Nephron progenitor cell (in vitro differentiated cells): ENCODE results near the gene SYTL3.

Experiments used
- DNase-seq: peaks from one replicate; pipeline ENCODE4 v3.0.0; 2021
- H3K27ac Mint-ChIP-seq: 2 replicates; pipeline ENCODE4 v1.8.0; 2021; ENCODE audit warnings: mild to moderate bottlenecking, moderate library complexity, mixed read lengths
- H3K27me3 Mint-ChIP-seq: 2 replicates; pipeline ENCODE4 v1.8.0; 2021; ENCODE audit warnings: mild to moderate bottlenecking, low read depth, mixed read lengths; ENCODE audit not compliant: poor library complexity
- H3K36me3 Mint-ChIP-seq: 2 replicates; pipeline ENCODE4 v1.8.0; 2021; ENCODE audit warnings: low read depth, mixed read lengths
- H3K4me1 Mint-ChIP-seq: 2 replicates; pipeline ENCODE4 v1.8.0; 2021; ENCODE audit warnings: mixed read lengths
- H3K4me3 Mint-ChIP-seq: 2 replicates; pipeline ENCODE4 v1.8.0; 2021; ENCODE audit warnings: mild to moderate bottlenecking, moderate library complexity, mixed read lengths
- H3K9me3 Mint-ChIP-seq: 2 replicates; pipeline ENCODE4 v1.8.0; 2021; ENCODE audit warnings: mild to moderate bottlenecking, moderate library complexity, mixed read lengths
- TF ChIP-seq, protein P1 (sequence below): fragments of 200-600 bp; sonication (generic); IDR thresholded peaks from 2 replicates; pipeline ENCODE4 v1.5.0; 2021; ENCODE audit warnings: antibody characterized with exemption

SYTL3 gene

DNA sequence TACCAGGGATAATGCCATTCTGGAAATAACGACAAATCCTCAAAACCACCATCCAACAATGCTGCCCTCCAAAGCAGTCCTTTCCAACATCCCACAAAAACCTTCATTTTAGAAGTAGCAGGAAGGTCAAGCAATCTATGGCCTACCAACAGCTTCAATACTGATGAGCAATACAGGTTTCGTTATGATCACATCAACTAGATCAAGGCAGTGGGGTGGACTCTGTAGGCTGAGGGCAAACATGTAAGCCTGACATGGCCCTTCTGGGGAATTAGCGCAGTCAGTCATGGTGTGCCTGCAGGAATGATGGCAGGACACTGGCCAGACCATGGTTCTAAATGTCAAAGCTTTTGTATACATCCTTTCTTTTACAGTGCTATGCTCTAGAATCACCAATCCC, 127.7 kb downstream of the SYTL3 start:
- Mint-ChIP-seq H3K36me3 (peaks cover 70% of the 10 kb centered on the region), H3K4me1 (peaks cover 42% of the 10 kb centered on the region), H3K9me3 (no peaks in the 10 kb centered on the region), H3K27me3 (no peaks in the 10 kb centered on the region), H3K4me3 (no peak overlapping the region), H3K27ac (no peak overlapping the region)
- DNase-seq: no peak
- TF ChIP-seq, protein P1, sequence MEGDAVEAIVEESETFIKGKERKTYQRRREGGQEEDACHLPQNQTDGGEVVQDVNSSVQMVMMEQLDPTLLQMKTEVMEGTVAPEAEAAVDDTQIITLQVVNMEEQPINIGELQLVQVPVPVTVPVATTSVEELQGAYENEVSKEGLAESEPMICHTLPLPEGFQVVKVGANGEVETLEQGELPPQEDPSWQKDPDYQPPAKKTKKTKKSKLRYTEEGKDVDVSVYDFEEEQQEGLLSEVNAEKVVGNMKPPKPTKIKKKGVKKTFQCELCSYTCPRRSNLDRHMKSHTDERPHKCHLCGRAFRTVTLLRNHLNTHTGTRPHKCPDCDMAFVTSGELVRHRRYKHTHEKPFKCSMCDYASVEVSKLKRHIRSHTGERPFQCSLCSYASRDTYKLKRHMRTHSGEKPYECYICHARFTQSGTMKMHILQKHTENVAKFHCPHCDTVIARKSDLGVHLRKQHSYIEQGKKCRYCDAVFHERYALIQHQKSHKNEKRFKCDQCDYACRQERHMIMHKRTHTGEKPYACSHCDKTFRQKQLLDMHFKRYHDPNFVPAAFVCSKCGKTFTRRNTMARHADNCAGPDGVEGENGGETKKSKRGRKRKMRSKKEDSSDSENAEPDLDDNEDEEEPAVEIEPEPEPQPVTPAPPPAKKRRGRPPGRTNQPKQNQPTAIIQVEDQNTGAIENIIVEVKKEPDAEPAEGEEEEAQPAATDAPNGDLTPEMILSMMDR: no peak

DNA sequence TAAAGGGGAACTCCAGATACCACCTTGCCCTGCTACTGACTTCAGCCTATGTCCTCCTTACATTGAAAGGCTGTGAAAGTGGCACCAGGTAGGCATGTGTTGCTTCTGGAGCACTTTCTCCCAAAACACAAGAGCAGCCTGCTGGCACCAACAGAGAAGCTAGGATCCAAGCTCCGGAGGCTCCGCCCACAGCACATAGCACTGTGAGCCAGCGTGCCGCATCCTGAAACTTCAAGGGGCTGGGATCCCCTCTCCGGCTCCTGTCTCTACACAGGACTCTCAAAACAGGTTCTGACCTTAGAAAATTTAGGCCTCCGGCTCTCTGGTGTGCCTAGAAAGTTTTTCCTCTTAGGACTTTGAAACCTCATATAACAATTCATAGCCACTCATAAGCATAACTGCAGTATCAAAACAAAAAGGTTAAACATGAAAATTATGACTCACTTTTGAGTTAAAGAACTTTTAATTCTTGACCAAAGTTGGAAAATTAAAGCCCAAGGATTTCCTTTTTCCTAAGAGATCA, 128.2 kb downstream of the SYTL3 start:
- DNase-seq: no peak
- H3K36me3 Mint-ChIP-seq: peaks cover 69% of the 10 kb centered on the region
- no peak overlapping the region for H3K4me3 Mint-ChIP-seq
- no peak overlapping the region for H3K27ac Mint-ChIP-seq
- no peaks in the 10 kb centered on the region for H3K27me3 Mint-ChIP-seq
- H3K4me1 Mint-ChIP-seq: peaks cover 36% of the 10 kb centered on the region
- H3K9me3 Mint-ChIP-seq: no peaks in the 10 kb centered on the region
- TF ChIP-seq, protein P1: no peak

DNA sequence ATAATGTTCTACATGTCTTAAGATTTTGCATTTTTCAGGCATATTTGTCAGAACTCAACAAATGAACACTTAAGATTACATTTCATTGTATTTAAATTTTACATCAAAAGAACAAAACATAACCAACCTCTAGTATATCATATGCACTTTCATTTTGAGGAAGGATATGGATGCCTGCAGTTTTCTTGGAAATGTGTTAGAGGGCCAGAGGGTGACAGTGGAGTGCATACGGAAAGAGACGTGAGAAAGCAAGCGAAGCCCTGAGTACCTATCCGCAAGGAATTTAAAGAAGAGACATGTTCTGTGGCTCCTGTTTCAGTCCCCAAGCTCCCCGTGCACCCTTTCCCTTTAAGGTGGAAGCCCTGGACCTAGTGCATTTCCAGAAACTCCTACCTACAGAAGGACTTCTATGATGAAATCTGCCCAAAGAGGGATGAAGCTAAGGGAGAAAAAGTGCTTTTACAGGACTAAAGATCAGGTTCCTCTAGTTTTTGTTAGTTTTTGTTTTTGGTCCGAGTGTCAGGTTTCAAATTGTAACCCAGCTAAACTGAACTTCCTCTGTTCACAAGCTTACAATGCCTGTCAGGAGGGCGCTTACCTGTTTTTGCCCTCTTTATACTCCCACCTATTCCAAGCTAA, 130.5 kb downstream of the SYTL3 start:
- DNase-seq: no peak
- TF ChIP-seq, protein P1: no peak
- Mint-ChIP-seq H3K27ac (peak overlapping the region; percentile 84), H3K4me1 (peaks cover 32% of the 10 kb centered on the region), H3K4me3 (no peak overlapping the region), H3K27me3 (no peaks in the 10 kb centered on the region), H3K9me3 (no peaks in the 10 kb centered on the region), H3K36me3 (peaks cover 77% of the 10 kb centered on the region)

DNA sequence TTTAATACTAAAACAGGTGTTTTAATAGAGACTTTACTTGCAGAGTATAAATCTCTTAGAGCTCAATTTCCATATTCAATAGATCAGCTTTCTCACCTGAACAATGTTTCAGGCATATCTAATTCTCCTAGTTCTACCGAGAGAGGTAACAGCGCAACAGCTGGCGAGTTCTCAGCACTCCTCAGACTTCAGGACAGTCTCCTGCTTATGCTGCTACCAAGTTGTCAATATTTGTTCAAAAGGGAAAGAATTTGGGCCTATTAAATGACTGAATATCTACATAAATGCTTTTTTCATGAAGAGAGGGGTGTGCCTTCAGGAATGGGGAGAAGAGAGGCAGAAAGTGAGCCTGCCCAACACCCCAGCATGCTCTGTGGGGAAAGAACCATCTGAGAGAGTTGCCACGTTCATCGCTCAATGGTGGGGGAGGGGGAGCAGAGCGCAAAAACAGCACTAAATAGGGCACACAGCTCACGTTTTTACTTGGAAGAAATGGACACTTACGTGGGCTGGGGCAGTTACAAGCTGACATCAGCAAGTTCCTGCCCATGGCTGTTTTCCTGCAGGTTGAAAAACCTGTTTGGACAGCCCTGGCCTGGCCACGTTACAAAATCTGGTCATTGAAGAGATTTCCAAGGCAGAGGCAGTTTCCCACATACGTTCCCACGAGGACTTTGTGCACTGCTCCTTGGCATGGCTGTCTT, 131.3 kb downstream of the SYTL3 start:
- H3K4me3 Mint-ChIP-seq: no peak overlapping the region

DNA sequence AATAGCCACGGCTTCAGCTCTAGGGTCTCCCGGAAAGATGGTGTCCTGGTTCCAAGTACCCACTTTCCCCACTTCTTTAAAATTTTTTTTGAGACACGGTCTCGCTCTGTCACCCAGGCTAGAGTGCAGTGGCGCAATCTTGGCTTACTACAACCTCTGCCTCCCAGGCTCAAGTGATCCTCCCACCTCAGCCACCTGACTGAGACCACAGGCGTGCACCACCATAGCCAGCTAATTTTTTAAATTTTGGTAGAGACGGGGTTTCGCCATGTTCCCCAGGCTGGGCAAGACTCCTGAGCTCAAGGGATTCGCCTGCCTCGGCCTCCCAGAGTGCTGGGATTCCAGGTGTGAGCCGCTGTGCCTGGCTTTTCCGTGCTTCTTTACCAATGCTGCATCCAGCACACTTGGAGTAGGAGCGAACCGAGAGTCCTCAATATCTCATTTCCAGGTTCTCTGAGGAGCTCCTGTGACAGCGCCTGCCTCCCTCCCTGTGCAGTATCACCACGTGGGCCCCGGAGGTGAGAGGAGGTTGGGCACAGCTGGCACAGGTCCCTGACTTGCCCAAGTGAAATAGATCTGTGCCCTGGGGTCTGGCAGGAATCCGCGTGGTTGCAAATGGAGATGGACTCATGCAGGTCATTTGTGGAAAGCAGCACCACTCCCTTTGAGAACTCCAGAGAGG, 132.0 kb downstream of the SYTL3 start:
- Mint-ChIP-seq H3K4me1 (peaks cover 34% of the 10 kb centered on the region), H3K36me3 (peaks cover 78% of the 10 kb centered on the region), H3K9me3 (no peaks in the 10 kb centered on the region), H3K4me3 (no peak overlapping the region), H3K27ac (peak overlapping the region; percentile 82), H3K27me3 (no peaks in the 10 kb centered on the region)
- TF ChIP-seq, protein P1: no peak
- DNase-seq: no peak

More for the DNA sequence above, 131.3 kb downstream of the SYTL3 start:
- Mint-ChIP-seq H3K27me3 (no peaks in the 10 kb centered on the region), H3K36me3 (peaks cover 75% of the 10 kb centered on the region), H3K4me1 (peaks cover 34% of the 10 kb centered on the region), H3K9me3 (no peaks in the 10 kb centered on the region), H3K27ac (peak overlapping the region; percentile 84)
- TF ChIP-seq, protein P1: no peak
- DNase-seq: no peak
